KMS-11 (cell line): ENCODE data around the gene VSIG10L.

Source experiments
- H2AFZ ChIP-seq: fragments of 200-600 bp; sonication (generic); 2 replicates; pipeline ENCODE4 v1.6.1; 2016; ENCODE audit warnings: antibody characterized with exemption, mixed run types, low read depth
- H3K27ac ChIP-seq: fragments of 200-600 bp; sonication (generic); 2 replicates; pipeline ENCODE4 v1.6.1; 2016; ENCODE audit warnings: mild to moderate bottlenecking, mixed run types
- H3K27me3 ChIP-seq: fragments of 200-600 bp; sonication (generic); 2 replicates; pipeline ENCODE4 v1.6.1; 2017; ENCODE audit warnings: mild to moderate bottlenecking, low read depth, mixed run types, moderate library complexity; ENCODE audit not compliant: insufficient read depth
- H3K36me3 ChIP-seq: fragments of 200-600 bp; sonication (generic); 2 replicates; pipeline ENCODE4 v1.6.1; 2017; ENCODE audit warnings: mild to moderate bottlenecking, mixed run types; ENCODE audit not compliant: insufficient read depth
- H3K4me1 ChIP-seq: fragments of 200-600 bp; sonication (generic); 2 replicates; pipeline ENCODE4 v1.6.1; 2016; ENCODE audit warnings: mild to moderate bottlenecking, low read depth, mixed run types; ENCODE audit not compliant: poor library complexity, severe bottlenecking
- H3K4me2 ChIP-seq: fragments of 200-600 bp; sonication (generic); 2 replicates; pipeline ENCODE4 v1.7.0; 2016; ENCODE audit warnings: mild to moderate bottlenecking, mixed run types
- H3K4me3 ChIP-seq: fragments of 200-600 bp; sonication (generic); IDR thresholded peaks from 2 replicates; pipeline ENCODE4 v1.6.1; 2017; ENCODE audit warnings: low read depth, low read length, mixed read lengths; ENCODE audit not compliant: insufficient read depth
- H3K79me2 ChIP-seq: fragments of 200-600 bp; sonication (generic); 2 replicates; pipeline ENCODE4 v1.6.1; 2016; ENCODE audit warnings: low read depth, mixed run types; ENCODE audit not compliant: insufficient read depth
- H3K9ac ChIP-seq: fragments of 200-600 bp; sonication (generic); 2 replicates; pipeline ENCODE4 v1.6.1; 2016; ENCODE audit warnings: mild to moderate bottlenecking, mixed run types
- H4K20me1 ChIP-seq: fragments of 200-600 bp; sonication (generic); 2 replicates; pipeline ENCODE4 v1.6.1; 2016; ENCODE audit warnings: mild to moderate bottlenecking, mixed run types; ENCODE audit not compliant: insufficient read depth
- CTCF ChIP-seq: fragments of 200-600 bp; sonication (generic); conservative IDR thresholded peaks from 2 replicates; pipeline ENCODE4 v1.6.1; 2017; ENCODE audit warnings: low read depth, mild to moderate bottlenecking, antibody characterized with exemption, low read length, moderate library complexity, mixed read lengths

Gene VSIG10L

GRCh38 chr19:51375504-51376221, 33.7 kb upstream of the VSIG10L start:
- H3K9ac ChIP-seq = no peak overlapping the region
- H3K27ac ChIP-seq = no peak overlapping the region
- H4K20me1 ChIP-seq = no peaks in the 10 kb centered on the region
- no peak overlapping the region for H3K4me2 ChIP-seq
- no peak overlapping the region for H3K4me3 ChIP-seq
- H3K4me1 ChIP-seq = no peaks in the 10 kb centered on the region
- TF ChIP-seq CTCF = no peak
- H3K79me2 ChIP-seq = no peaks in the 10 kb centered on the region
- no peaks in the 10 kb centered on the region for H3K36me3 ChIP-seq
- H3K27me3 ChIP-seq = no peaks in the 10 kb centered on the region
- H2AFZ ChIP-seq = no peak overlapping the region

- Histone ChIP-seq H4K20me1 (no peaks in the 10 kb centered on the region), H3K79me2 (no peaks in the 10 kb centered on the region), H2AFZ (no peak within 1 kb of the TSS), H3K4me1 (no peaks in the 10 kb centered on the region), H3K4me2 (no peak within 1 kb of the TSS), H3K36me3 (no peaks in the 10 kb centered on the region), H3K9ac (no peak within 1 kb of the TSS), H3K27me3 (no peaks in the 10 kb centered on the region), H3K27ac (no peak within 1 kb of the TSS), H3K4me3 (no peak within 1 kb of the TSS)
- TF ChIP-seq CTCF = no peak
These were observed 30.9 kb upstream of the VSIG10L start, which contains the start of gene NKG7 for GRCh38 chr19:51372649-51373504. Gene NKG7 (minus strand): TSS chr19:51372654. CDS start chr19:51372535, 119 bp downstream.

GRCh38 chr19:51372021-51372648, 30.2 kb upstream of the VSIG10L start:
- Histone ChIP-seq H4K20me1 (no peaks in the 10 kb centered on the region), H3K4me3 (no peak overlapping the region), H3K9ac (no peak overlapping the region), H3K79me2 (no peaks in the 10 kb centered on the region), H3K27ac (no peak overlapping the region), H2AFZ (no peak overlapping the region), H3K4me1 (no peaks in the 10 kb centered on the region), H3K27me3 (no peaks in the 10 kb centered on the region), H3K4me2 (no peak overlapping the region), H3K36me3 (no peaks in the 10 kb centered on the region)
- no peak for TF ChIP-seq CTCF

GRCh38 chr19:51371186-51371690, 29.3 kb upstream of the VSIG10L start:
- Histone ChIP-seq H3K4me2 (no peak overlapping the region), H3K4me1 (no peaks in the 10 kb centered on the region), H2AFZ (no peak overlapping the region), H3K36me3 (no peaks in the 10 kb centered on the region), H3K9ac (no peak overlapping the region), H3K4me3 (no peak overlapping the region), H3K27ac (no peak overlapping the region), H3K27me3 (no peaks in the 10 kb centered on the region), H3K79me2 (no peaks in the 10 kb centered on the region), H4K20me1 (no peaks in the 10 kb centered on the region)
- TF ChIP-seq CTCF = no peak
